ENCODE data around the gene UPP1.
"Not testable (repeated sequence)": the region's sequence is repeated elsewhere in the genome, so short reads cannot be mapped to it uniquely, and the experiment has no call there.

UPP1 gene

DNA sequence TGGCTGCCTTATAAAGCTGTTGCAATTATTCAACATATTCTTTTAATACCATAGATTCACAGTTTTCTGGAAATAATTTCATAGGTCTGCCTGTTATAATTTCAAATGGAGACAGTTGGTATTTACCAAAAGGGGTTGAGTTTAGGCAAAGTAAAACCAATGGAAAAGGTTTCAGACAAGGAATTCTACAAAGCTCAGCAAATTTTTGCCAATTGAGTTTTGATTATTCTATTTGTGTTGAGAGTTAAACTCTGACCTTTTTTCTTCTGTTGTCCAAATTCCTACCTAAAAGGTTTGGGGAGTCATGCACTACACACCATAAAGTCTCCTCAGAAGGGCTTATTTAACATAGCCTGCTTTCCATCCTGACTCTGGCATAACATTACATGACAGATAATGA, 43.7 kb downstream of the UPP1 start:
- TF ChIP-seq, protein P1, sequence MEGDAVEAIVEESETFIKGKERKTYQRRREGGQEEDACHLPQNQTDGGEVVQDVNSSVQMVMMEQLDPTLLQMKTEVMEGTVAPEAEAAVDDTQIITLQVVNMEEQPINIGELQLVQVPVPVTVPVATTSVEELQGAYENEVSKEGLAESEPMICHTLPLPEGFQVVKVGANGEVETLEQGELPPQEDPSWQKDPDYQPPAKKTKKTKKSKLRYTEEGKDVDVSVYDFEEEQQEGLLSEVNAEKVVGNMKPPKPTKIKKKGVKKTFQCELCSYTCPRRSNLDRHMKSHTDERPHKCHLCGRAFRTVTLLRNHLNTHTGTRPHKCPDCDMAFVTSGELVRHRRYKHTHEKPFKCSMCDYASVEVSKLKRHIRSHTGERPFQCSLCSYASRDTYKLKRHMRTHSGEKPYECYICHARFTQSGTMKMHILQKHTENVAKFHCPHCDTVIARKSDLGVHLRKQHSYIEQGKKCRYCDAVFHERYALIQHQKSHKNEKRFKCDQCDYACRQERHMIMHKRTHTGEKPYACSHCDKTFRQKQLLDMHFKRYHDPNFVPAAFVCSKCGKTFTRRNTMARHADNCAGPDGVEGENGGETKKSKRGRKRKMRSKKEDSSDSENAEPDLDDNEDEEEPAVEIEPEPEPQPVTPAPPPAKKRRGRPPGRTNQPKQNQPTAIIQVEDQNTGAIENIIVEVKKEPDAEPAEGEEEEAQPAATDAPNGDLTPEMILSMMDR (IDR thresholded peaks at IDR 0.05; ENCODE audit: insufficient read depth, low read depth, low read length, missing control alignments) = no peak

GRCh38 chr7:48139459-48139858, 50.4 kb downstream of the UPP1 start:
- TF ChIP-seq, protein P1 (IDR thresholded peaks at IDR 0.05; ENCODE audit: insufficient read depth, low read depth, low read length, missing control alignments) = no peak
- H3K4me3 ChIP-seq (ENCODE audit: low read depth, low read length) = no peak overlapping the region
- no peak for DNase-seq (ENCODE audit: low read depth)

More for the DNA sequence above, 43.7 kb downstream of the UPP1 start:
- DNase-seq (ENCODE audit: low read depth) = no peak
- H3K4me3 ChIP-seq (ENCODE audit: low read depth, low read length) = no peak overlapping the region

- TF ChIP-seq, protein P1 (IDR thresholded peaks at IDR 0.05; ENCODE audit: insufficient read depth, low read depth, low read length, missing control alignments) = no peak
- DNase-seq (ENCODE audit: low read depth) = no peak
- H3K4me3 ChIP-seq (ENCODE audit: low read depth, low read length) = no peak overlapping the region
Observed at GRCh38 chr7:48140001-48140681, 51.1 kb downstream of the UPP1 start.

DNA sequence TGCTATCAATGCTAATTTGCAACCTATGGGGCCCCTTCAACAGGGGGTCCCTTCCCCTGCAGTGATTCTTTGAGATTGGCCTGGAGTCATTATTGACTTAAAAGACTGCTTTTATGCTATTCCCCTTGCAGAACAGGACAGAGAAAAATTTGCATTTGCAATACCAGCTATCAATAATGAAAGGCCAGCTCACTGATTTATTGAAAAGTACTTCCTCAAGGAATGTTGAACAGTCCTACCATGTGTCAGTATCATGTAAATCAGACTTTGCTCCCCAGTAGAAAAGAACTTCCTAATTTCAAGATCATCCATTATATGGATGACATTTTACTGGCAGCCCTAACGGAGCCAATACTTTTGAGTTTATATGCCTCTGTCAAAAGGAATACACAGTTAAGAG, 52.5 kb downstream of the UPP1 start:
- no peak overlapping the region for H3K4me3 ChIP-seq (ENCODE audit: low read depth, low read length)
- DNase-seq (ENCODE audit: low read depth) = no peak
- TF ChIP-seq, protein P1 (IDR thresholded peaks at IDR 0.05; ENCODE audit: insufficient read depth, low read depth, low read length, missing control alignments) = no peak

GRCh38 chr7:48144291-48144768, 55.3 kb downstream of the UPP1 start:
- H3K4me3 ChIP-seq (ENCODE audit: low read depth, low read length) = no peak overlapping the region

DNA sequence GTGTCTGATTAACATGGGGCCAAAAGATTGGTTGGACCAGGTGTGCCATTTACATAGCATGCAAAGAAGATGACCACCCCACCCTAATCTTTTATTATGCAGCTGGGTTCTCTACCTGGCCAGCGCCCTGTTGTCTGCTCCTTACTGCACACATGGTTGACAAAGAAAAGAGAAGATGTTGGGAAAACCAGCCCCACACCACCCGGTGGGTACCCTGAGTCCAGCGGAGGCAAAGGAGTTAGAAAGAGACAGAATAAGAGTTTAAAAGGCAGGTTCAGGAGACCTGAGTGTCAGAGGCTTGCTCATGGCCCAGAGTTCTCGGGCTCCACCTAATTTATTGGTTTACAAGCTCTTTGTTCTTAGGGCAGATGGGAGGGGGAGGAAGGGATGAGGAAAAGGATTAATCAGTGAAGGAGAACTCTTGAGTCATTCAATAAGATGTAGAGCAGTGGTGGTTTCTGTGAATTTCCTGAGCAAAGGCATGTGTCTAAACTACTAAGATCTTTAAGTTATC, 58.1 kb downstream of the UPP1 start:
- DNase-seq (ENCODE audit: low read depth) = no peak
- no peak overlapping the region for H3K4me3 ChIP-seq (ENCODE audit: low read depth, low read length)
- TF ChIP-seq, protein P1 (IDR thresholded peaks at IDR 0.05; ENCODE audit: insufficient read depth, low read depth, low read length, missing control alignments) = no peak

More at GRCh38 chr7:48144291-48144768, 55.3 kb downstream of the UPP1 start:
- TF ChIP-seq, protein P1 (IDR thresholded peaks at IDR 0.05; ENCODE audit: insufficient read depth, low read depth, low read length, missing control alignments) = no peak
- no peak for DNase-seq (ENCODE audit: low read depth)

DNA sequence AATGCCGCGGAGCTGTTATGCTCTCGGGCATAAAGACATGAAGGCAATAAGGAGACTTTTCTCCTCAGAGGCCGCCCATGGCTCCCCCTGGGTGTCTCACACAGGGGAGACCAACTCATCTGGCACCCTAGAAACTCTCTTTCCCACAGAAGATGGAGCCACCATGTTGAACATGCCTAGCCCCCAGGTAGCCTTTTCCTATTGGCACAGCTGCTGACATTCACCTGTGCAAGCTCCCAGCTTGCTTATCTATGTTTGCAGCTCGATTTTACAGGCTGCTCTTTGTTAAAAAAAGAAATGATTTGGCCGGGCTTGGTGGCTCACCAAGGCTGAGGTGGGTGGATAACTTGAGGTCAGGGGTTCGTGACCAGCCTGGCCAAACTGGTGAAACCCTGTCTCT, 58.6 kb downstream of the UPP1 start:
- H3K4me3 ChIP-seq (ENCODE audit: low read depth, low read length); DNase-seq (ENCODE audit: low read depth): not testable (repeated sequence)
